Left colon (tissue), 2 donors: ENCODE data around the gene HSDL1. TPM values are rescaled to one million over a fixed set of nuclear protein-coding genes. Genes with fewer than 3 reads are reported as not detected.
A peak's percentile ranks its signal among the peaks of the same experiment; 100 is the strongest.

Experiments used
- ATAC-seq: fragments of 200-7000 bp; cut with Tn5 transposase; one replicate; pipeline ENCODE4 v1.9.1; 2020; ENCODE audit warnings: mild to moderate bottlenecking, moderate library complexity
- DNase-seq, 2 donors: peaks; one replicate each; pipeline ENCODE4 v3.0.0-alpha.2; 2020
- intact Hi-C, 2 donors: fragments of 100-400 bp; cut with DNase I in 1 of 2; cut with micrococcal nuclease in 1 of 2; formaldehyde crosslinking; loops; one replicate each; pipeline versions ENCODE4 v1.11.2 to v1.14.0; 2022; cut with DNase I, micrococcal nuclease
- total RNA-seq, 2 donors: library from RNA; stranded (reverse); fragmentation: NEBNext Ultra II Directional; extraction: Animal tissue kit (Norgen Biotek cat#: 25700); gene quantifications; one replicate each; pipeline ENCODE4 v1.2.1, GENCODE V29; 2021
- donor health status: DM: no; HTN: no; CAD: no.
- donor health status: DM: yes; HTN: yes; CAD: no.

The HSDL1 gene
- total RNA-seq, 2 donors from 2014 or later: 11.5 to 13.2 TPM

DNA sequence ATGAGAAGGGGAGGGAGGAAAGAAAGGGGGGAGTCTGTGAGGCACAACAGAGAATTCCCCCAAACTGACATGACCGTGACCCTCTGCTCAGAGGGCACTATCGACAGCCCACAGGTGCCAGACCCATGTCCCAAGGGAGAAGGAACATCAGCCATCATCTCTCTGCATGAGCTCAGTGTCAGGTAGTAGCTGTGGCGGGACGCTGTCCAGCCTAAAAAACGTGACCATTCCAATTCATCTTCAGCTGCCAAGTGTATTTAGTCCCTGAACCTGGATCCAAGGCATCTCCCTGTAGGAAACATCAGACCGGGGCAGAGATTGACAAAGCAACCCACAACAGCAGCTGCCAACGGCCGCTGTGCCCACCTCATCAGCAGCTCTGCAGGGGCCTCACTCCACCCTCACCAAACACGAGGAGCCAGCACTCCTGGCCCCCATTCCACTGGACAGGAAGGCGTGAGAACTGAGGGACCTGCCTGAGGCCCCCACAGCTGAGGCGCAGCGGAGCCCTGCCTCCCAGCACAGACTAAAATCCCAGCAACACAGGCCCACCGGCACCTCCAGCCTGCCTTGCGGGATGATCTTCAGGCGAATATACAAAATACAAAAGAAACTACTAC lies 33.3 kb upstream of the HSDL1 start:
- intact Hi-C loops: no loop called here
- ATAC-seq: no peak
- DNase-seq: no peak

- no peak for DNase-seq
- intact Hi-C loops: no loop called here
- ATAC-seq: no peak
Measured at GRCh38 chr16:84177741-84178073, 32.7 kb upstream of the HSDL1 start.

DNA sequence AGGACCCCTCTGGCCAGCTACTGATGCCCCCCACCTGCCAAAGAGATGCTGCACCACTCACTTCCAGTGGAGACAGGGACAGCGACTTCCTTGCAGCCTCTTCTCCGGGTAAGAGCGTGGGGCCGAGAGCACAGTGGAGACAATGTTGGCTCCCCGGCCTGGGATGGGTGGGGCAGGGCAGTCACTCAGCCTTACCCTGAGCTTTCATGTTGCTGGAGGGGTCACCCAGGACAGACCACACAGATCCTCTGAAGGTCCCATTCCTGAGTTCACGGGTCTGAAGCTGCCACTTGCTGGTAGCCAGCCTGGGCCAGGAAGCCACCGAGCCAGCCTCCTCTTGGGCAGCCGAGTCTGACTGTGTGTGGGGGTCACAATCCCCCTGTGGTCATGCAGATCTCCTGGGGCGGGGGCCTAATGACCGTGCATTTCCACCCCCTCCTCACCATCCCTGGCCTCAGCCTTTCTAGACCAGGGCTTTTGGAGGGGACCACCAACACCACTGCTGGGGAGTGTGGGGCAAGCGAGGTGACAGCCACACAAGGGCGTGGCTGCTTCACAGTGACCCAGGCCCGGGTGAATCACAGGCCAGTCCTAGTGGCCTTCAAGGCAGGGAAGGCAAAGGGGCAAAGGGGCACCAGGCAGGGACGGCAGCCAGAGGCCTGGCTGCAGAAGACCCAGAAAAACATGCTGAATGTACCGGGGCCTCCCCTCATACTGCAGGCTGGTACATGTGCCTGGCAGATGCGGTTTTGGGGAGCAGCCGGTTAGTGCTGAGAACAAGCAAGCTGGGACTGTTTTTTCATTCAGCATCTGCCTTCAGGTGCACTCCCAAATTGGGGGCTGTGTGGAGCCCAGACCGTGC lies 31.4 kb upstream of the HSDL1 start:
- intact Hi-C loops: no loop called here
- ATAC-seq (peak; percentile 20), DNase-seq (no peak)

GRCh38 chr16:84175350-84176081 lies 30.5 kb upstream of the HSDL1 start:
- peak in 1 of 2 donors; percentile 58 for DNase-seq
- ATAC-seq: peak; percentile 71
- intact Hi-C loops: no loop called here

DNA sequence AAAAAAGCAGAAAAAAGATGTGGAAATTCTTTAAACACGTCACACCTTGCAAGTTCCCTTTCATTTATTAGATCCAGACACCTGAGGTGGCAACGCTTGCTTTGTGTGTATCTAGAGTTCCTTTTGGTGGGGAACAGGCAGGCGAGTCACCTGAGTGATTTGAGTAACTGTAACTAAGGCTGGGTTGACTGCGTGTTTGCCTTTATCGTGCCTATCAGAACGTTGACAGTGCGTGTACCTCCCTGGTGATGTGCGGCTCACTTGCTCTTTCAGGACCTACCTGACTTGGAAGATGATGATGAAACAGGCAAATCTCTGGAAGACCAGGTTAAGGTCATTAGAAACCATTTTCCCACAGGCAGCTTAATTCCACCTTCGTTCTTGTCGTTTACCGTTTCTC lies 29.4 kb upstream of the HSDL1 start:
- intact Hi-C loops: no loop called here
- ATAC-seq (no peak), DNase-seq (no peak)

GRCh38 chr16:84169765-84170310 lies 24.9 kb upstream of the HSDL1 start:
- no peak for ATAC-seq
- intact Hi-C loops: no loop called here
- no peak for DNase-seq

DNA sequence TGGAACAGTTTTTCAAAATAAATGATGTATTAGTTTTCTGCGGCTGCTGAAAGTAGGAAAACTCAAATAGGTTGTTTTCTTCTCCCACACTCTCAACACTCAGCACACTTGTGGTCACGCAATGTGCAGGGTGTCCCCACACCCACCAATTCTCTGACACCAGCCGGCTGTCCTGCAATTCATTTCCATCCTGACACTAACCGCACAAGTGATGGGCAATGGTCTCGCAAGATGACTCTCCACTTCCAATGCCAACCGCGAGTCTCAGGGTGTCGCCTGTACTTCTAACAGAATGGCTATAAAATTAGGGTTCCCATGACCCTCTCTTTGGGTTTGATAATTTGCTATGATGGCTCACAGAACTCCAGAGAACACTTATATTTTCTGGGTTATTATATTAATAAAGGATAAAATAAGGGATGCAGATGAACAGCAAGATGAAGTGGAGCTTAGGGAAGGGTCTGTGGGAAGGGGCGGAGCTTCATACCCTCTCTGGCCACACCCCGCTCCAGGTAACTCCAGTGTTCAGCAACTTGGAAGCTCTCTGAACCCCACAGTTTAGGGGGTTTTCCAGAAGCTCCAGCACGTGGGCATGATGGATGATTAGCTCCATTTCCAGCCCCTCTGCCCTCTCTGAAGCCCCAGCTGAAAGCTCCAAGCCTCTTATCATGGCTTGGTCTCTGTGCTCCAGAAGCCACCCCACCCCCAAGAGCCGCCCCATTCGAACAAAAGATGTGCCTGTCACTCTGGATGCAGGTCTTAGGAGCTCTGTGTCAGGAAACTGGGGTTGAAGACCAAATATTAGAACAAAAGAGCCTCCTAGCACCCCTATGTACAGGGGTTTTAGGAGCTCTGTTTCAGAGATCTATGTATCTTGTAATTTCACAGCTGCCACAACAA lies 22.1 kb upstream of the HSDL1 start:
- intact Hi-C loops: no loop called here
- no peak for ATAC-seq
- DNase-seq: no peak

DNA sequence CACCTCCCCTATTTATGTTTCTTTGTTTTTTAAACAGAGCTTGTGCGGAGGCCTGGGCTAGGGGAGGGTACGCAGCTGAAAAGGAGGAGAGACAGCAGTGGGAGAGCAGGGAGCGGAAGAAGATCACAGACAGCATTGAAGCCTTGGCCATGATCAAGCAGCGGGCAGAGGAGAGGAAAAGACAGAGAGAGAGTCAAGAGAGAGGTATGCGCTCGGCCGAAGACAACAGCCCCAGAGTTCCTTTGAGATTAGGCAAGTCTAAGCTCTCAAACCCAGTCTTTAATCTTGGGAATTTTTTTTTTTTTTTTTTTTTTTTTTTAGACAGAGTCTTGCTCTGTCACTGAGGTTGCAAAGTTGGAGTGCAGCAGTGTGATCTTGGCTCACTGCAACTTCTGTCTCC lies 20.8 kb upstream of the HSDL1 start:
- intact Hi-C loops: no loop called here
- DNase-seq: no peak
- ATAC-seq: no peak

- DNase-seq (no peak), ATAC-seq (no peak)
- intact Hi-C loops: no loop called here
Measured at GRCh38 chr16:84161801-84162200, 16.8 kb upstream of the HSDL1 start.

- intact Hi-C loops: no loop called here
- ATAC-seq: no peak
Measured at GRCh38 chr16:84161037-84161436, 16.1 kb upstream of the HSDL1 start.

GRCh38 chr16:84159800-84160199 lies 14.8 kb upstream of the HSDL1 start:
- intact Hi-C loops: no loop called here
- no peak for ATAC-seq

More at GRCh38 chr16:84161037-84161436, 16.1 kb upstream of the HSDL1 start:
- no peak for DNase-seq

DNA sequence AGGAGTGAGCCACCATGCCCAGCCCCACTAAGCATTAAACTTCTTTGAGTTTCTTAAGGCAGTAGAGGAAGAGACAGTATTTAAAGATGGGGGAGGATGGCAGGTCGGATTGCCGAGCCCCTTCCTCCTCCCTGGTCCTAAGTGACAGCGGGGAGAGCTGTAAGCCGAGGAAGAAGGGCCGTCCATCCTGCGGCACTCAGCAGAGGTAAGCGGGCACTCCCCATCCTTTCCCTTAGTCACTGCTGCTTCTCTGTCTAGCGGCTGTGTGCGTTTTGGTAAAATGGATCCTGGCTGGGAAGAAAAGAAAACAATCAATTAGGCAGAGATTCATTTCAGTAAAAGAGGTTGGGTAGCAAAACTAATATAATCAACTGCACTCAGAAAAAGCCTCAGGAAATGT lies 14.0 kb upstream of the HSDL1 start:
- DNase-seq: no peak
- intact Hi-C loops: no loop called here
- ATAC-seq: no peak

More at GRCh38 chr16:84159800-84160199, 14.8 kb upstream of the HSDL1 start:
- no peak for DNase-seq

DNA sequence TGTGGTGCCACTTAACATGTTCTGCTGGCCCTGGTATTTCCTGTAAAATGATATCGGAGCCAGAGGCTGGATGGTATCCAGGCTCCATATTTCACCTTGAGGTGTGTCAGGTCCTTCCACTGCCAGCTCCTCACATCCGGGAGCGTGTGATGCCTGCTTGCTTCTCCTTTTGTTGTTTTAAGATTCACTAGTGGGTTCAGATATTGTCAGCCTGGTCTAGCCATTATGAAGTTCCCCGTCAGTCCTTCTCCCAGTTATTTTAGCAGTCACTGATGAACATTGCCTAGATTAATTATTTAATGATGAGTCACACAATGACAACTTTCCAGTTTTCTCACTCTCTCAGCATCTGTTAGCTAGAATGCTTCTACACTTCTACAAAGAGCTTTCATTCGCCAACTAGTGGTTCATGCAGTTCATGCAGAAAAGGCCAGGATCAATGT lies 11.4 kb upstream of the HSDL1 start:
- no peak for ATAC-seq
- DNase-seq: no peak
- intact Hi-C loops: no loop called here

- intact Hi-C loops: no loop called here
- no peak for DNase-seq
- ATAC-seq: no peak
Measured at GRCh38 chr16:84155771-84156170, 10.8 kb upstream of the HSDL1 start.

DNA sequence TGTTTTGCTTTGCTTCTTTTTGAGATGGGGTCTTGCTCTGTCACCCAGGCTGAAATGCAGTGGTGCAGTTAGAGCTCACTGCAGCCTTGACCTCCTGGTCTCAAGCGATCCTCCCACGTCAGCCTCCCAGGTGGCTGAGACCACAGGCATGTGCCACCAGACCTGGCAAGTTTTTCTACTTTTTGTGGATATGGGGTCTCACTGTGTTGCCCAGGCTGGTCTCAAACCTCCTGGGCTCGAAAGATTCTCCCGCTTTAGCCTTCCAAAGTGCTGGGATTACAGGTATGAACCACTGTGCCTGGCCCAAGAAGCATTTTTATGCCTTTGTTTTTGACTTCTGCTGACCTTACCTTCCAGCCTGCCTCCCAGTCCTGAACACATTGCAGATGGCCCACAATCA lies 10.2 kb upstream of the HSDL1 start:
- ATAC-seq: no peak
- no peak for DNase-seq
- intact Hi-C loops: no loop called here

DNA sequence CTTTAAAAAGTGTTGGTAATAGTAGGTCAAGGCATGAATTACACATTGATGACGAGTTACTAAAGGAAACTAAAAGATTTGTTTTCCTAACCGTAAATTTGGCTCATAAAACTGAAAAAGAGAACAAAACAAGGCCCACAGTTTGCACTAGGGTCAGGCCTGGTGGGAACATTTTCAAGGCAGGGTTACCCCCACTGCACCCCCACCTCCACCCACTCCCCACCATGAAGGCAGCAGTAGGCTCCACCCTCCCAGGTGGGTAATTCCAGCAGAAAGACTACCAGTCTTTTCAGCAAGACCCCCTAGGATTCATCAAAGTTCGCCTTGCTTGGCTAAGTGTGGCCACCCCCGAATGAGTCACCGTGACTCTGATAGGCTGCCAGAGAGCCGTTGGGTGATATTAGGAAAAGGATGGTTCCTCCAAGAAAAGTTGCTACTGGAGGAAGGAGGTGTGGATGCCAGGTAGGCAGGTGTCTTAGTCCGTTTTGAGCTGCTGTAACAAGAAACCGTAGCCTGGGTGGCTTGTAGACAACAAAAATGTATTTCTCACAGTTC lies 8.8 kb upstream of the HSDL1 start:
- ATAC-seq: no peak
- DNase-seq: no peak
- intact Hi-C loops: no loop called here

DNA sequence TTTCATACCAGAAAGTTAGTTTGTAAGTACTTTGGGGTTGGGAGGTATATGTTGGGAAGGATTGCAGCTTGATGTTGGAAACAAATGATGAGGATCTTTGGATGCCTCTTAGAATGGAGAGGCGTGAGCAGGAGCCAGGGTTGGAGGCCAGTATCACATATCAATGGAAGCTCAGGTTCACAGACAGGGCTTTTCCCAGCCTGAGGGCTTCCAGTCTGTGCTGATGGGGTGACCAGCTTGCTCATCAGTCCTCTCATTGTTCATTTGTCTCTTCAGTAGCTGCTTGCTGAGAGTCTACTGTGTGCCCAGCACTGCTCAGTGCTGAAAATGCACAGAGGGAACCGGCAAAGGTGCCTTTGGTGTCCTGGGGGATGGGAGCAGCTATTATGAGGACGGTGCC lies 5.9 kb upstream of the HSDL1 start:
- DNase-seq (no peak), ATAC-seq (no peak)
- intact Hi-C loops: no loop called here

DNA sequence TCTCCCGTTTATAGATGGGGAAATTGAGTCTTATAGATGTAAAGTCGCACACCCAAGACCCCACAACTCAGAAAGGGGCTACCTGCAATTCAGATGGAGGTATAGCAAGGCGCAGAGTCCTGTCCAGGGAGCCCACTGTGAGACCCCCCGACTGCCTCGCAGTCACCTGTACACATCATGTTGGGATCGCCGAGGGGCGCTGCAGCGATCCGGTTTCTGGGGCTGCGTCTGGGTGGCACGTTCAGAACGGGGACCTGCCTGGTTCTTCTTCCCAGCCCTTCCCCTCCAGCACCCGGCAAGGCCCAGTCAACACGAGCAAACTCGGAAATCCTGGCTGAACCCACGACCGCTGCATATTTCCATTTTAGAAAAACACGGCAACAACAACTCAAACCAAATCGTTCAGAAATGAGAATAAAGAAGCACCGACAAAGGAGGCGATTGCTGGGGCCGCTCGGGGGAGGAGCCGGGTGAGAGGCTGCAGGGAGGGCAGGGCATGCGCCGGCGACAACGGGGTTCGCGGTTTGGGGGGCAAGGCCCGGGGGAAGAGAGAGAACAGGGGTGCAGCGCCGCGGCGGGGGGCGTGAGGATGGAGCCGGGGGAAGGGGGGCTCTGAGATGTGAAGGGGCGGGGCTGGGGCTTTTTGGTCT lies 643 bp downstream of the HSDL1 start:
- intact Hi-C loops: no loop called here
- DNase-seq: peak; percentile 39 to 53
- peak; percentile 59 for ATAC-seq
